ENCODE measurements around the gene TENM4. TPM values are rescaled to one million over a fixed set of nuclear protein-coding genes. Genes with fewer than 3 reads are reported as not detected.

Gene TENM4
- total RNA-seq, 4 donors from 2014 or later, result 0.88 to 61.5 (median 4.0) TPM

DNA sequence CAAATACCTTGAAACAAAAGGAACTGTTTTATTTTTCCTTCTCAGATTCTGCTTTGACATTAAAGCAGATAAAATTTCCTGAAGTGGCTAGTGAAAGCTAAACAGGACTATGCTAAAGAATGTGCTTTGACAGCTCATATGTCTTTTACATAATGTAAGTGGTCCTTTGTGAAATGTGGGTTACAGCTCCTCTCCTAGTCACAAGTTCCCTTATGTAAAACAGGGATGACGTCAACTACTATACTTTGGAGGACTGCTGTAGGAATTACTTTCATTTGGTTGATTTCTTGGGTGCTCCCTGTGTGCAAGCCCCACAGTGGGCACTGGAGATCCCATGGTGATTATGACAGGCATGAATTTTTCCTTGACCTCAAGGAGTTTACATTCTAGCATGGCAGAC is 649.6 kb downstream of the TENM4 start:
- DNase-seq, result no peak
- H3K36me3 ChIP-seq, result no peaks in the 10 kb centered on the region
- H3K9me3 ChIP-seq, result no peaks in the 10 kb centered on the region
- TF ChIP-seq, protein P1, sequence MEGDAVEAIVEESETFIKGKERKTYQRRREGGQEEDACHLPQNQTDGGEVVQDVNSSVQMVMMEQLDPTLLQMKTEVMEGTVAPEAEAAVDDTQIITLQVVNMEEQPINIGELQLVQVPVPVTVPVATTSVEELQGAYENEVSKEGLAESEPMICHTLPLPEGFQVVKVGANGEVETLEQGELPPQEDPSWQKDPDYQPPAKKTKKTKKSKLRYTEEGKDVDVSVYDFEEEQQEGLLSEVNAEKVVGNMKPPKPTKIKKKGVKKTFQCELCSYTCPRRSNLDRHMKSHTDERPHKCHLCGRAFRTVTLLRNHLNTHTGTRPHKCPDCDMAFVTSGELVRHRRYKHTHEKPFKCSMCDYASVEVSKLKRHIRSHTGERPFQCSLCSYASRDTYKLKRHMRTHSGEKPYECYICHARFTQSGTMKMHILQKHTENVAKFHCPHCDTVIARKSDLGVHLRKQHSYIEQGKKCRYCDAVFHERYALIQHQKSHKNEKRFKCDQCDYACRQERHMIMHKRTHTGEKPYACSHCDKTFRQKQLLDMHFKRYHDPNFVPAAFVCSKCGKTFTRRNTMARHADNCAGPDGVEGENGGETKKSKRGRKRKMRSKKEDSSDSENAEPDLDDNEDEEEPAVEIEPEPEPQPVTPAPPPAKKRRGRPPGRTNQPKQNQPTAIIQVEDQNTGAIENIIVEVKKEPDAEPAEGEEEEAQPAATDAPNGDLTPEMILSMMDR (IDR thresholded peaks at IDR 0.05), result no peak
- TF ChIP-seq POLR2A (IDR thresholded peaks at IDR 0.05), result no peak
- intact Hi-C loops (cut with DNase I; ENCODE audit: low total_unique reads), result no loop called here
- H3K4me1 ChIP-seq, result no peaks in the 10 kb centered on the region
- H3K27me3 ChIP-seq, result no peaks in the 10 kb centered on the region
- no peak overlapping the region for H3K27ac ChIP-seq
- H3K4me3 ChIP-seq, result no peak overlapping the region

DNA sequence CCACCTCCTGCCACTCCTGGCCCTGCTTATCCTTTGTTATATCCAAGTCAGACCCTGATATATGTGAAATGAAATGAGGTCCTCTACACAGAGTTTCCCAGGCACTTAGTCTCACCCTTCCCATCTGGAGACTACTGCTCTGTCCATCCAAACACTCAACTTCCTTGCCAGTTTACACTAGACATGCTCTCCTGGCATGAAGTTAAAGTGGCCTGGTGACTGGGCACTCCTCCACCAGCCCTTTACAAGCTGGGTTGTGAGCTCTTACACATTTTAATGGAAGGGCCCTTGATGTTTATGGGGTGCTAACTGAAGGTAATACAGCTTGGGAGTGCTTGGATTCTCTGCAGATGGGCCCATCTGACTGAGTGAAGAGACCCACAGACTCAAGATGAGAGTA is 650.0 kb downstream of the TENM4 start:
- no peak for DNase-seq
- H3K4me1 ChIP-seq, result no peaks in the 10 kb centered on the region

DNA sequence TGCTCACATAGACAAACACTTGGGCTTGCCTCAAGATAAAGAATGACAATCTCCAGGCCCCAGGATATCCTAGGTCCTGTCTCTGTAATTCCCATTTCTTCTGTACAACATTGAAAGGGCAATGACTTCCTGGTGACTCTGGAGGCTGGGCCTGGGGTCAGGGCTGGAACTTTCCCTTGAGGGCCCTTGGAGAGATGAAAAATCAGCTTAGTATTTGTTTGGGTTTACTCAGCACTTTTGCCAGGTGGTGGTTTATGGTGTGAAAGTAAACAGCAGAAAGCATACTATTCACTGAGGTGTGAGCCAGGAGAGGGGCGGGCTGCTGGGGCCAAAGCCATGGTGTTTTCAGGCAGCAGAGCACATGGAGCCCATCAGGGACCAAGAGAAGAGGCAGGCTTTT is 651.5 kb downstream of the TENM4 start:
- H3K4me1 ChIP-seq, result no peaks in the 10 kb centered on the region
- H3K27ac ChIP-seq, result no peak overlapping the region
- no peak overlapping the region for H3K4me3 ChIP-seq
- intact Hi-C loops (cut with DNase I; ENCODE audit: low total_unique reads), result no loop called here
- H3K9me3 ChIP-seq, result no peaks in the 10 kb centered on the region
- TF ChIP-seq POLR2A (IDR thresholded peaks at IDR 0.05), result no peak
- TF ChIP-seq, protein P1 (IDR thresholded peaks at IDR 0.05), result no peak
- H3K36me3 ChIP-seq, result no peaks in the 10 kb centered on the region
- no peaks in the 10 kb centered on the region for H3K27me3 ChIP-seq
- no peak for DNase-seq

More for the DNA sequence above, 650.0 kb downstream of the TENM4 start:
- Histone ChIP-seq H3K36me3 (no peaks in the 10 kb centered on the region), H3K27ac (no peak overlapping the region), H3K9me3 (no peaks in the 10 kb centered on the region), H3K4me3 (no peak overlapping the region), H3K27me3 (no peaks in the 10 kb centered on the region)
- intact Hi-C loops (cut with DNase I; ENCODE audit: low total_unique reads), result no loop called here
- TF ChIP-seq POLR2A (IDR thresholded peaks at IDR 0.05), result no peak
- TF ChIP-seq, protein P1 (IDR thresholded peaks at IDR 0.05), result no peak

DNA sequence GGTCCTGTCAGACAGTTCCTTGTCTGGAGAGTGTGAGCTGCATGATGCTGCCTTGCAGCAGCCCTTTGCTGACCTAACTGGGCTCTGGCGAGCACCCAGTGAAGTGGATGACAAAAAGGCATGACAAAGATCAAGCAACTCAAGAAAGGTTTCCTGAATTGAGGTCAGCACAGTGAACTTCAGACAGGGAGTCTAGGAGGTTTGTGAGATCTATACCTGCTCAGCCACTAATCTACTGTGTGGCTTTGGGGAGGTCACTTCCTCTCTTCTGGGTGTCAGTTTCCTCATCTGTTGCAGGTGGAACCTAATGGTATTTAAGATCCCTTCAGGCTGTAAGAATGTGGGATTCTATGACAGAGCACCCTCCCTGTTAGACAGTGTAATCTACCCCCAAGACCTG is 652.3 kb downstream of the TENM4 start:
- no peak overlapping the region for H3K4me3 ChIP-seq
- H3K9me3 ChIP-seq, result no peaks in the 10 kb centered on the region
- no peaks in the 10 kb centered on the region for H3K27me3 ChIP-seq
- no peaks in the 10 kb centered on the region for H3K4me1 ChIP-seq
- no peak overlapping the region for H3K27ac ChIP-seq
- DNase-seq, result no peak
- H3K36me3 ChIP-seq, result no peaks in the 10 kb centered on the region
- TF ChIP-seq, protein P1 (IDR thresholded peaks at IDR 0.05), result no peak
- TF ChIP-seq POLR2A (IDR thresholded peaks at IDR 0.05), result no peak
- intact Hi-C loops (cut with DNase I; ENCODE audit: low total_unique reads), result no loop called here

DNA sequence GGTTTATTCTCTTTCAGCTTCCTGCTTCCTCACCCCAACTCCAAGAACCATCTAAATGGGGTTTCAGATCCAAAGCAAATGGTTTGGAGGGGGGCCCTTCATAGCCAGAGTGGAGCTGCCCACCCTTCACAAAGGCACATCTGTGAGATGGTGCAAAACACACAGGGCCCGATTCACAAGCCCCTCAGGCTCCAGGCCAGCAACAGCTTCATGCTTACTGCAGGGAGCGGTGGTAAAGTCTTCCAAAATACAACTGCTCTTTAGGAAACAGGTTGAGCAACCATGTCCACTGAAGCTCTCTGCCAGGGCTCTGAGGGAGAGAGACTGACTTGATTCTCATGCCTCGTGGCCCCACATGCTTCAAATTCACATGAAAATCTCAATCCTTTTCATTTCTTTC is 653.1 kb downstream of the TENM4 start:
- Histone ChIP-seq H3K27ac (no peak overlapping the region), H3K4me3 (no peak overlapping the region), H3K36me3 (no peaks in the 10 kb centered on the region), H3K4me1 (no peaks in the 10 kb centered on the region), H3K27me3 (no peaks in the 10 kb centered on the region), H3K9me3 (no peaks in the 10 kb centered on the region)
- intact Hi-C loops (cut with DNase I; ENCODE audit: low total_unique reads), result no loop called here
- TF ChIP-seq, protein P1 (IDR thresholded peaks at IDR 0.05), result no peak
- DNase-seq, result no peak

Data from uterus (tissue), 4 donors.